Neural cell (in vitro differentiated cells): Measurements from ENCODE around the gene CKAP4.

Experiments used
- CTCF ChIP-seq: fragments of 450-650 bp; IDR thresholded peaks from 2 replicates; pipeline ENCODE4 v1.5.1; 2014; ENCODE audit warnings: antibody characterized with exemption, mild to moderate bottlenecking, moderate library complexity; ENCODE audit not compliant: poor library complexity, severe bottlenecking
- EP300 ChIP-seq: fragments of 450-650 bp; conservative IDR thresholded peaks from 2 replicates; pipeline ENCODE4 v1.6.1; 2014; ENCODE audit warnings: antibody characterized with exemption, mild to moderate bottlenecking, moderate library complexity; ENCODE audit not compliant: poor library complexity, severe bottlenecking
- EZH2 ChIP-seq: fragments of 200-600, 300-800 bp; shearing (Covaris generic), sonication (generic); IDR thresholded peaks from 2 replicates; pipeline ENCODE4 v1.6.1; 2014; ENCODE audit warnings: antibody characterized with exemption, low read length, borderline replicate concordance, mild to moderate bottlenecking; ENCODE audit not compliant: insufficient read depth, poor library complexity, severe bottlenecking
- MXI1 ChIP-seq: fragments of 450-650 bp; conservative IDR thresholded peaks from 2 replicates; pipeline ENCODE4 v1.6.1; 2014; ENCODE audit warnings: antibody characterized with exemption, mild to moderate bottlenecking; ENCODE audit not compliant: poor library complexity, severe bottlenecking
- POLR2AphosphoS5 ChIP-seq: IDR thresholded peaks from 2 replicates; pipeline ENCODE4 v1.6.1; 2012
- RAD21 ChIP-seq: fragments of 450-650 bp; conservative IDR thresholded peaks from 2 replicates; pipeline ENCODE4 v1.6.1; 2014; ENCODE audit warnings: antibody characterized with exemption, mild to moderate bottlenecking, moderate library complexity
- SMC3 ChIP-seq: fragments of 450-650 bp; conservative IDR thresholded peaks from 2 replicates; pipeline ENCODE4 v1.6.1; 2014; ENCODE audit warnings: antibody characterized with exemption, mild to moderate bottlenecking, moderate library complexity; ENCODE audit not compliant: poor library complexity
- TAF1 ChIP-seq: IDR thresholded peaks from 2 replicates; pipeline ENCODE4 v1.6.1; 2012; ENCODE audit warnings: low read depth
- TF ChIP-seq, protein P1 (sequence below): IDR thresholded peaks from 2 replicates; pipeline ENCODE4 v1.6.1; 2012; ENCODE audit warnings: borderline replicate concordance

DNA sequence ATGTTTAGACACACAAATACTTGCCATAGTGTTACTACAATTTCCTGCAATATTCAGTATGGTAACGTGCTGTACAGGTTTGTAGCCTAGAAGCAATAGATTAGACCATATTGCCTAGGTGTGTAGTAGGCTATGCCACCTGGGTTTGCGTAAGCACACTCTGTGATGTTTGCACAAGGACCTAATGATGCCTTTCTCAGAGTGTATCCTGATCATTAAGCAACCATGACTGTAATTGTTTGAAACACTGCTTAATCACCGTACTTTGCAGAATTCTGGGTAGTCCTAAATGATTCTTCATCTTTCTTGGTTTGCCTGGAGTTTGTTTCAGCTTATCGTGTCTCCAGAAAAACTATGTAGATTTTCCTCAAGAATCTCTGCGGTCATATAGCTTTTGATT, 43.5 kb upstream of the CKAP4 start:
- TF ChIP-seq, protein P1, sequence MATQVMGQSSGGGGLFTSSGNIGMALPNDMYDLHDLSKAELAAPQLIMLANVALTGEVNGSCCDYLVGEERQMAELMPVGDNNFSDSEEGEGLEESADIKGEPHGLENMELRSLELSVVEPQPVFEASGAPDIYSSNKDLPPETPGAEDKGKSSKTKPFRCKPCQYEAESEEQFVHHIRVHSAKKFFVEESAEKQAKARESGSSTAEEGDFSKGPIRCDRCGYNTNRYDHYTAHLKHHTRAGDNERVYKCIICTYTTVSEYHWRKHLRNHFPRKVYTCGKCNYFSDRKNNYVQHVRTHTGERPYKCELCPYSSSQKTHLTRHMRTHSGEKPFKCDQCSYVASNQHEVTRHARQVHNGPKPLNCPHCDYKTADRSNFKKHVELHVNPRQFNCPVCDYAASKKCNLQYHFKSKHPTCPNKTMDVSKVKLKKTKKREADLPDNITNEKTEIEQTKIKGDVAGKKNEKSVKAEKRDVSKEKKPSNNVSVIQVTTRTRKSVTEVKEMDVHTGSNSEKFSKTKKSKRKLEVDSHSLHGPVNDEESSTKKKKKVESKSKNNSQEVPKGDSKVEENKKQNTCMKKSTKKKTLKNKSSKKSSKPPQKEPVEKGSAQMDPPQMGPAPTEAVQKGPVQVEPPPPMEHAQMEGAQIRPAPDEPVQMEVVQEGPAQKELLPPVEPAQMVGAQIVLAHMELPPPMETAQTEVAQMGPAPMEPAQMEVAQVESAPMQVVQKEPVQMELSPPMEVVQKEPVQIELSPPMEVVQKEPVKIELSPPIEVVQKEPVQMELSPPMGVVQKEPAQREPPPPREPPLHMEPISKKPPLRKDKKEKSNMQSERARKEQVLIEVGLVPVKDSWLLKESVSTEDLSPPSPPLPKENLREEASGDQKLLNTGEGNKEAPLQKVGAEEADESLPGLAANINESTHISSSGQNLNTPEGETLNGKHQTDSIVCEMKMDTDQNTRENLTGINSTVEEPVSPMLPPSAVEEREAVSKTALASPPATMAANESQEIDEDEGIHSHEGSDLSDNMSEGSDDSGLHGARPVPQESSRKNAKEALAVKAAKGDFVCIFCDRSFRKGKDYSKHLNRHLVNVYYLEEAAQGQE = no peak
- TF ChIP-seq MXI1 = no peak
- TF ChIP-seq EP300 = no peak
- TF ChIP-seq TAF1 = no peak
- TF ChIP-seq CTCF = no peak
- no peak for TF ChIP-seq SMC3
- TF ChIP-seq RAD21 = no peak
- TF ChIP-seq EZH2 = no peak
- TF ChIP-seq POLR2AphosphoS5 = no peak
